C1 segment of cervical spinal cord (tissue), 14 donors: Measurements from ENCODE around the gene HMCN1.

Experiments used
- DNase-seq, 14 donors: peaks; one replicate each; lab custom pipeline; 2025; lab: John Stamatoyannopoulos, UW

Gene HMCN1

DNA sequence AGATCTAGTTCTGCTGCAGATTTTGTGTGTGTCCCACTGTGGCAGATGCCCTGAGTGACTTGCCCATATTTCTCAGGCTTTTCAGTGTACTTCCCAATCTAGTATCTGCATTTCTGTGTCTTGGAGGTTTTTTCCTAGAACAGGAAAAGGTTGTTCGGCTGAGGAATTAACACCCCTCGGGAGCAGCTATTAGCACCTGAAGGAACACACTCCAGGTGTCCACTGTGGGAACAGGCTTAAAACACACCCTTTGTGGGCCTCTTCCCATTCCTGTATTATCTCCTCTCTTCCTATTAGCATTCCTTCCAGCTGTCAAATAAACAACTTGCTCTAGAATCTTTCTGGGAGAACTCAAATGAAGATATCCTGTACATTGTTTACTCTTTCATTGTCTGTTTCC, 178.3 kb downstream of the HMCN1 start:
- DNase-seq = no peak

- no peak for DNase-seq
These were observed 179.9 kb downstream of the HMCN1 start for GRCh38 chr1:185914089-185914488.

DNA sequence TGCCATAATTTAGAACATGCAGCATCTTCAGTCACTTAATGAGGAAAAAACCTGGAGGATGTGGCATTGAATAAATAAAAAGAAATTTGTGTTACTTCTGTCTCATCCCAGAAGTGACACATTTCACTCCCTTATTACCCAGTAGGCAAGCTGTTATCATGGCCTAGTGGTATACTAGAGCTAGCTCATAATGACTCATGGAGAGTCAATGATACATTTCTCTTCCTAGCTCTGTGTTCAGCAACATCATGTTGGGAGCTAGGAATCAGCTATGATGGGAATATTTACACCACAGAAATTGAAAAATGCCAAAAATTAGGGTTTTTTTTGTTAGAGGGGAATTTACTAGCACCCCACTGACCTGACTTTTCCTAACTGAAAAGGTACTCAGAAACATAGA, 182.7 kb downstream of the HMCN1 start:
- DNase-seq = no peak

DNA sequence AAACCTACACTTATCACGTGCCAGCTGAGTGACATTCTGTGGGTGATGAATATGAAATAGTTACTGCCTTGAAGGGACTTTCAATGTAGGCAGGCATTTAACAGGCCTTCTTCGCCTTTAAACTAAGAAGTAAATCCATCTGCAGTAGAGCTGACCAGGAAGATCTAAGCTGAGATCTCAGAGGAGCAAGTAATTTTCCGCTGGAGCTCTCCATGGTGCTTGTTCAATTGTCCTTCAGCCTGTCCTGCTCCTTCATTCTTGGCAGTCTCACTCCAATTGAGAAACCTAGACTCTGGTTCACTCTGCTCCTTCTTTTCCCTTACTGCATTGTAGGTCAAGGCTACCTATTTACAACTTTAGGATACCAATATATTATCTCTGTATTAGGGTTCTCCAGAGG, 183.5 kb downstream of the HMCN1 start:
- DNase-seq = no peak

DNA sequence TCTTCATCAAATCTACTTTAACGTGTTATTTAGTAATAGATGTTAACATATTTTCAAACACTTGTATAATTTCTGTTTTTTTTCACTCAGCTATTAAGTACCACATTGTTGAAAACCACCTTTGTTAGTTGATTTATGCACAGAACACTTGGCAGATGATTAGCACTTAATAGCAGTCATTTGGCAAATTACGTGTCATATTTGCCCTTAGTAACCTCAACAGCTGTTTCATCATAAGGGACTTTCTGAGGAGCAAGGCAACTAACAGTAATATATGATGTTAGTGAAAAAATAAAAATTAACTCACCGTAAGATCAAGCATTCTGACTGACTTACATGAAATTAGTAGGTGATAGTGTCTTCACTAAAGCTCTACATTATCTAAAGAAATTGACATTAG, 186.4 kb downstream of the HMCN1 start:
- no peak for DNase-seq

GRCh38 chr1:185921636-185922035, 187.4 kb downstream of the HMCN1 start:
- no peak for DNase-seq

GRCh38 chr1:185926588-185926987, 192.4 kb downstream of the HMCN1 start:
- no peak for DNase-seq

DNA sequence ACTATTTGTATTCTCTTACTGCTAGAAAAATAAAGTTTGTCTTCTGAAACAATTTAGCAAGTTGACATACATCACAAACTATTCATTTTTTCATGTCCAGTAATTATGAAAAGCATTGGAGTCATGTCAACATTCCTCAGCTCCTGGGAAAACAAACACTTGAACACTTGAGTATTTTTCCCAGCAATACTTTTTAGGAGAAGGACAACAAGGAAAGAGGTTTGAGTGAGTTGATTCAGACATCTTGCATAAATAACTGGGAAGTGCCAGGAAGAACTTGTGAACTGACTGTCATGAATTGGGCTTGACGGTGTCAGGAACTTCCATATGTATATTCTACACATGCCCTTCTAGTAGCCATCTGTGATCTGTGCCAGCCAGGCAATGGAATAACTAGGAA, 195.6 kb downstream of the HMCN1 start:
- no peak for DNase-seq

GRCh38 chr1:185931438-185931837, 197.2 kb downstream of the HMCN1 start:
- no peak for DNase-seq

- no peak for DNase-seq
These were observed 199.4 kb downstream of the HMCN1 start for GRCh38 chr1:185933580-185933979.

DNA sequence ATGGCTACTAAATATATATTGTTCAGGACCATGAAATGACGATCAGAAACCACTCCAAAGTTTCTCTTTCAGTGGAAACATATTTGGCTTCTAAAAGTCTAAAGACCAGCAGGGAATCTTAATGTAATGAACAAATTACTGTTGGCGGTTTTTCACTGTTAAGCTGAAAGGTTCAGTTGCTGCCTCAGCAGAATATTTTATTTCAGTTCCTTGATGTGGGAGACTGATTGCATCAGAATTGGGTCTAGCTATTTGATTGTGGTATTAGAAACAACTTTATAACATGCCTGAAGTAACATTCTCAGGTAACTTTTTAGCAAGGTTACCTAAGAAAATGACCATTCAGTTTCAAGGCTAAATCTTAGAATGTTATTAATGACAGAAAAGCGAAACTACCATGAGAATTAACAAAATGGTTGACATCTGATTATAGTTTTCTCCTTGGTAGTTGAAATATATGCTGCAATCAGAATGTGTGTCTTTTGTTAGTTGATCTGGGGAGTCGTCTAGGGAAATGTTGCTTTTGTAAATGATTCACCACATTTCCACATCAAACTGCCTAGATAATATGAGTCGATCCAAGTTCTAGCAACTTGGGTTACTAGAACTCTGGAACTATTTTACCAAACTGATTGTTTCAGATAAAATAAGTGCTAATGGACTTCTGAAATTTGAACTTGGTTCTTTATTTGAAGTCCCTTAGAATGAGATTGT, 200.4 kb downstream of the HMCN1 start:
- DNase-seq = no peak

DNA sequence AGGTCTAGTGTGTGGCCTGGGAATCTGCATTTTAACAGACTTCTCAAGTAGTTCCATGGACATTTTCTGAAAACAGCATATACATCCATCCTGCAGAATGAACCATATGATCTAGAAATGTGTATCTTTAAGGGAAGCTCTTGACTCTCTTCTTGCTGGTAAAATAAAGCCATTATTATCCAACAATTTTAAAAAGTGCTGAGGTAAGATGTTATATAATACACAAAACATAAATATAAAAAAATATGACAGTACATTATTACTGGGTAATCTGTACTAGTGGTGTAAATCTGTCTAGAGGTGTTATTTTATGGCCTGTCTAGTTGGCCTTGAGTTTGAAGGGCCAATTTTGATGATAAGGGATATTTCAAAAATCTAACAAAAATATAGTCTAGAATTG, 201.2 kb downstream of the HMCN1 start:
- DNase-seq = no peak

DNA sequence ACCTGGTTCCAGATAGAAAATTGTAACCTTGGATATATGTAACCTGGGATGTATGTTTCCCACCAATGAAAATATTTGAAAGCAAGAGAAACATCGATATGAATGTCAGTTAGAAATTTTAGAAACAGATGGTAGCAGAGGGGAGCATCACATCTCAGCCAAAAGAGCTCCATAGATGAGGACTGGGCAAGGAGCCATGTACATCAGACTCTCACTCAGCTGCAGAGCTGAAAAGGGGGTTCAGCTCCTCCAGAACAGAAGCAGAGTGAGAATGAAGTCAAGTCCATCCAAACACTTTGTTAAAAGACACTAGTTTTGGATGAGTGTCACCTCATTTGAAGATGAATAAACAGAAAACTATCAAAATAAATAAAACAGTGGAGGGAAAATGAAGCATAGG, 202.4 kb downstream of the HMCN1 start:
- peak in 2 of 14 donors; percentile 2 to 79 for DNase-seq

- DNase-seq = no peak
These were observed 204.2 kb downstream of the HMCN1 start for GRCh38 chr1:185938396-185938795.

DNA sequence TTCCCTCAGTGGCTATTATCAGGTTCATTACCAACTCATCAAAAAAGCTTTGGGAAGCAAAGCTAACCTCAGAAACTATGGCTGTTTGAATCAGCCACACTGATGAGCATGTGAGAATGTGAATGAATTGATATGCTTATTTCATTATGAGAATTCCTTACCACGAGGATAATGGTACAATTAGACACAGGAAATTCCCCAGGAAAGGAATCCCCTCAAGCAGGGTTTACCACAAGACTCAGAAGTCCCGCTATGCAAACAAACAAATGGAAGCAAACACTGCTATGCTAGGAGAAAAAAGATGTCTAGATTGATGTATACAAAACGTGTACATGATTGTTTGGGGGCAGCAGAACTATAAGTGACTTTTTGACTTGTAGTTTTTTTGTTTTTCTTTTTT, 205.0 kb downstream of the HMCN1 start:
- DNase-seq = no peak

- no peak for DNase-seq
These were observed 208.8 kb downstream of the HMCN1 start for GRCh38 chr1:185942961-185943360.

GRCh38 chr1:185956881-185957280, 222.7 kb downstream of the HMCN1 start:
- DNase-seq = no peak

- no peak for DNase-seq
These were observed 223.5 kb downstream of the HMCN1 start for GRCh38 chr1:185957441-185958363.

DNA sequence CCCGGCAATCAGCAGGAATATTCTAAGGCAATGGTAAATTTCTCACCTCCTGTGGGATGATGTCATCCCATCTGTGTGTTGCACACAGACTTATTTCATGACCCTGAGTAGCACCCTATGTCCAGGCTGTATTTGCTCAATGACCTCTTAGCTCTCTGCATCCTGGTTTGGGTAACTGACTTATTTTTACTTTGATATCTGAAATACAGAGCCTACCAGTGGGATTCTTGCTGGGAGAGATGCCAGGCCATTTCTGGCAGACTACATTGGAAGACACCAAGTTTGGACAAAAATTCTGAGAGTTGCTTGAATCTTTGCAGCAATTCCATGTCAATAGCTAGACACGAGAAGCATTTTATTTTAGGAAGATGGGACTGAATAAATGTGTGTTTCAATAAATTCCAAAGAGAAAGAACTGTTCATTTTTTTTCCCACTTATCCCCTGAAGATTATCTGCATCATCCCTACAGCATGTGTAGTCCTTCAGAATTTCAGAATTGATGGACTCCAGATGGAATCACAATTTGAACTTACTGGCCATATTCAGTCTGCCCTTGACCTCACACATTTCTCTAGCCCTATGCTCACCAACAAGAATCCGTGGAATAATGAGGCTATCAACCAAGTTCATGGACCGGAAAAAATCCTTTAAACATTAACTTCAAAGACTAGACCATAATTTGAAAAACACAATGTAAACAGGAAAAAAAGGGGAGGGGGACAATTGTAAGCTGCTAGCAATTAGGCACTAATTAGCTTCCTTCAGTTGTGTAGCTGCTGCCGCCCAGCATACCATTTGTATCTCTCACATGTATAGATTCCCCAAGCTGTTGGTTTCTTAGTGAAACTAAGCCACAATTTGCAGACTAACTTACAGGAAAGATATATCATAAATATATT, 226.5 kb downstream of the HMCN1 start:
- no peak for DNase-seq

- DNase-seq = no peak
These were observed 227.5 kb downstream of the HMCN1 start for GRCh38 chr1:185961664-185962063.

- no peak for DNase-seq
These were observed 230.8 kb downstream of the HMCN1 start for GRCh38 chr1:185964946-185965345.

DNA sequence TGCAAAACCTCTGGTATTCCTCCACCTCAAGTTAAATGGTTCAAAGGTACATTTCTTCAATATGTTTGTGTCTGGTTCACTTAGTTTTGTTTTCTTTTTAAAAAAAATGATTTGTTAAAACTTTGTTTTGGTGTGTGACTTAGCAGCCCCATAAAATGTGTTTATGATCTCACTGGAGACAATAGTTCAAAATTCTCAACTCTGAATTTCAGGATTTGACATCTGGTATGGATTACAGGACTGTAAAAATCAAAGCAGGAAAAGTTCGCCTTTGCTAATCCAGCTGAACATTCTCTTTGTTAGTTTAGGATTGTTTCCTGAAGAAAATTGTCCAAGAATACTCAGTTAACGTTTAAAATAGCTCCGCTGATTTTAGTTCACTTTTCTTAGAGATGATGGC, 231.7 kb downstream of the HMCN1 start:
- DNase-seq = no peak
